Heart left ventricle (tissue), 13 donors: ENCODE measurements around the gene THADA.

Source experiments
- POLR2A ChIP-seq, 2 donors: fragments of 450-650 bp; IDR thresholded peaks; one replicate each; pipeline ENCODE4 v1.6.1; 2017; ENCODE audit warnings: antibody characterized with exemption in 2 of 2, mild to moderate bottlenecking in 2 of 2, moderate library complexity in 2 of 2
- TF ChIP-seq, protein P1 (sequence below), 12 donors: fragments of 200-600 bp; sonication (generic) in 4 of 12; IDR thresholded peaks; one replicate each; pipeline versions ENCODE4 v1.5.0 to v1.8.0; 2018 to 2022; ENCODE audit warnings: antibody characterized with exemption in 12 of 12, mild to moderate bottlenecking in 5 of 12
- donor health status: ischemic (EF 13 %, LVEDD 7.1; RV severe dilation, severe dysfunction).
- donor health status: DM: no; HTN: yes; CAD: no.
- donor health status: DM: no; HTN: no; CAD: no.
- donor health status: ischemic (EF 25% LVEDD 6.9; RV normal size, moderate dysfunction).
- donor health status: ischemic (EF 25% LVEDD 5.7; RV mildly dilated, moderate dysfunction).
- donor health status: ischemic (EF 35%, LVEDD 5.7; RV mildly dilated, moderate dysfunction).
- donor health status: nonischemic (EF 11% LVEDD 7.7; RV severe dilation, severe dysfunction).
- donor health status: DM: yes; HTN: yes; CAD: no.
- donor health status: PGD.
- donor health status: ischemic (EF 29% LVEDD 5.4; RV normal size, mild dysfunction).
- donor health status: nonischemic (EF 23%, LVEDD 6.1; RV moderate dilation, normal function).

GRCh38 chr2:43305517-43305916 lies 290.3 kb downstream of the THADA start:
- TF ChIP-seq, protein P1, sequence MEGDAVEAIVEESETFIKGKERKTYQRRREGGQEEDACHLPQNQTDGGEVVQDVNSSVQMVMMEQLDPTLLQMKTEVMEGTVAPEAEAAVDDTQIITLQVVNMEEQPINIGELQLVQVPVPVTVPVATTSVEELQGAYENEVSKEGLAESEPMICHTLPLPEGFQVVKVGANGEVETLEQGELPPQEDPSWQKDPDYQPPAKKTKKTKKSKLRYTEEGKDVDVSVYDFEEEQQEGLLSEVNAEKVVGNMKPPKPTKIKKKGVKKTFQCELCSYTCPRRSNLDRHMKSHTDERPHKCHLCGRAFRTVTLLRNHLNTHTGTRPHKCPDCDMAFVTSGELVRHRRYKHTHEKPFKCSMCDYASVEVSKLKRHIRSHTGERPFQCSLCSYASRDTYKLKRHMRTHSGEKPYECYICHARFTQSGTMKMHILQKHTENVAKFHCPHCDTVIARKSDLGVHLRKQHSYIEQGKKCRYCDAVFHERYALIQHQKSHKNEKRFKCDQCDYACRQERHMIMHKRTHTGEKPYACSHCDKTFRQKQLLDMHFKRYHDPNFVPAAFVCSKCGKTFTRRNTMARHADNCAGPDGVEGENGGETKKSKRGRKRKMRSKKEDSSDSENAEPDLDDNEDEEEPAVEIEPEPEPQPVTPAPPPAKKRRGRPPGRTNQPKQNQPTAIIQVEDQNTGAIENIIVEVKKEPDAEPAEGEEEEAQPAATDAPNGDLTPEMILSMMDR (IDR thresholded peaks at IDR 0.05), result no peak
- TF ChIP-seq POLR2A (IDR thresholded peaks at IDR 0.05), result no peak
